HS-27A (cell line): ENCODE data around the gene TFB2M.
"Not testable (repeated sequence)": the region's sequence is repeated elsewhere in the genome, so short reads cannot be mapped to it uniquely, and the experiment has no call there.

Experiments
- DNase-seq: peaks from one replicate; pipeline ENCODE4 v3.0.0-alpha.2; 2012; ENCODE audit warnings: low read depth, missing footprints

The TFB2M gene

GRCh38 chr1:246582301-246583055, 16.4 kb upstream of the TFB2M start:
- no peak for DNase-seq

GRCh38 chr1:246580497-246581370, 14.7 kb upstream of the TFB2M start:
- no peak for DNase-seq

- DNase-seq, result no peak
Measured at GRCh38 chr1:246579818-246580217, 13.8 kb upstream of the TFB2M start.

GRCh38 chr1:246577720-246578106, 11.7 kb upstream of the TFB2M start:
- no peak for DNase-seq

GRCh38 chr1:246577082-246577719, 11.1 kb upstream of the TFB2M start:
- no peak for DNase-seq

- no peak for DNase-seq
Measured at GRCh38 chr1:246576709-246577032, 10.6 kb upstream of the TFB2M start.

GRCh38 chr1:246573491-246573890, 7.4 kb upstream of the TFB2M start:
- DNase-seq, result no peak

- DNase-seq, result no peak
Measured at GRCh38 chr1:246572785-246573184, 6.7 kb upstream of the TFB2M start.

GRCh38 chr1:246571953-246572352, 5.9 kb upstream of the TFB2M start:
- DNase-seq, result no peak

GRCh38 chr1:246571309-246571708, 5.2 kb upstream of the TFB2M start:
- DNase-seq, result not testable (repeated sequence)

- no peak for DNase-seq
Measured at GRCh38 chr1:246569248-246570238, 3.5 kb upstream of the TFB2M start.

- no peak for DNase-seq
Measured at GRCh38 chr1:246567646-246568235, 1.7 kb upstream of the TFB2M start.

- DNase-seq, result no peak
Measured at GRCh38 chr1:246566813-246567645, 968 bp upstream of the TFB2M start.

- DNase-seq, result no peak
Measured at GRCh38 chr1:246565751-246566127, 322 bp downstream of the TFB2M start.

GRCh38 chr1:246564839-246565750, 966 bp downstream of the TFB2M start:
- no peak for DNase-seq

- DNase-seq, result not testable (repeated sequence)
Measured at GRCh38 chr1:246560833-246561232, 5.2 kb downstream of the TFB2M start.

- no peak for DNase-seq
Measured at GRCh38 chr1:246559310-246559709, 6.8 kb downstream of the TFB2M start.

GRCh38 chr1:246558041-246558440, 8.0 kb downstream of the TFB2M start:
- DNase-seq, result no peak

GRCh38 chr1:246554201-246554600, 11.9 kb downstream of the TFB2M start:
- DNase-seq, result no peak
